ENCODE measurements around the gene GBA3. TPM values are rescaled to one million over a fixed set of nuclear protein-coding genes. Genes with fewer than 3 reads are reported as not detected.

Gene GBA3
- total RNA-seq, 4 donors from 2014 or later: not detected

- no peaks in the 10 kb centered on the region for H3K27me3 ChIP-seq
- H3K9me3 ChIP-seq: no peaks in the 10 kb centered on the region
- WGBS, 2 donors (ENCODE audit: low coverage in 1 of 2): 43 to 57% methylated on average over 1 of the region's 1 CpG
- TF ChIP-seq CTCF (IDR thresholded peaks at IDR 0.05) (no peak), EP300 (IDR thresholded peaks at IDR 0.05) (no peak), POLR2AphosphoS5 (IDR thresholded peaks at IDR 0.05) (no peak)
- H3K36me3 ChIP-seq: no peaks in the 10 kb centered on the region
- no peak overlapping the region for H3K4me3 ChIP-seq
- no peak overlapping the region for H3K27ac ChIP-seq
- no peak for ATAC-seq
- H3K4me1 ChIP-seq: peaks cover 0 to 9% (median 0%) of the 10 kb centered on the region in 3 donors
Observed at GRCh38 chr4:22677780-22678179, 15.0 kb upstream of the GBA3 start.

GRCh38 chr4:22678940-22679854, 13.5 kb upstream of the GBA3 start:
- 25 to 53% methylated on average over 3 of the region's 3 CpGs for WGBS, 2 donors (ENCODE audit: low coverage in 1 of 2)
- no peaks in the 10 kb centered on the region for H3K9me3 ChIP-seq
- H3K27ac ChIP-seq: no peak overlapping the region
- peak; percentile 79 for ATAC-seq
- TF ChIP-seq POLR2A (IDR thresholded peaks at IDR 0.05) (no peak), POLR2AphosphoS5 (IDR thresholded peaks at IDR 0.05) (no peak), EP300 (IDR thresholded peaks at IDR 0.05) (no peak), CTCF (IDR thresholded peaks at IDR 0.05) (no peak)
- H3K4me1 ChIP-seq: peaks cover 0 to 9% (median 0%) of the 10 kb centered on the region in 3 donors
- H3K4me3 ChIP-seq: no peak overlapping the region
- H3K36me3 ChIP-seq: no peaks in the 10 kb centered on the region
- no peaks in the 10 kb centered on the region for H3K27me3 ChIP-seq

GRCh38 chr4:22680065-22680642, 12.6 kb upstream of the GBA3 start:
- Histone ChIP-seq H3K36me3 (no peaks in the 10 kb centered on the region), H3K27me3 (no peaks in the 10 kb centered on the region), H3K27ac (no peak overlapping the region), H3K4me1 (peaks cover 0 to 9% (median 0%) of the 10 kb centered on the region in 3 donors), H3K9me3 (no peaks in the 10 kb centered on the region), H3K4me3 (no peak overlapping the region)
- no peak for TF ChIP-seq POLR2AphosphoS5 (IDR thresholded peaks at IDR 0.05)
- no peak for TF ChIP-seq CTCF (IDR thresholded peaks at IDR 0.05)
- TF ChIP-seq POLR2A (IDR thresholded peaks at IDR 0.05): no peak
- TF ChIP-seq EP300 (IDR thresholded peaks at IDR 0.05): no peak
- 53 to 60% methylated on average over 4 of the region's 4 CpGs for WGBS, 2 donors (ENCODE audit: low coverage in 1 of 2)
- ATAC-seq: no peak

- no peak for ATAC-seq
- no peak overlapping the region for H3K4me3 ChIP-seq
- H3K4me1 ChIP-seq: peaks cover 0 to 8% (median 0%) of the 10 kb centered on the region in 3 donors
- no peaks in the 10 kb centered on the region for H3K9me3 ChIP-seq
- H3K27ac ChIP-seq: no peak overlapping the region
- no peaks in the 10 kb centered on the region for H3K27me3 ChIP-seq
- no peak for TF ChIP-seq CTCF (IDR thresholded peaks at IDR 0.05)
- TF ChIP-seq EP300 (IDR thresholded peaks at IDR 0.05): no peak
- TF ChIP-seq POLR2AphosphoS5 (IDR thresholded peaks at IDR 0.05): no peak
- TF ChIP-seq POLR2A (IDR thresholded peaks at IDR 0.05): no peak
- no peaks in the 10 kb centered on the region for H3K36me3 ChIP-seq
Observed at GRCh38 chr4:22683726-22684125, 9.0 kb upstream of the GBA3 start.

- TF ChIP-seq CTCF (IDR thresholded peaks at IDR 0.05) (no peak), POLR2A (IDR thresholded peaks at IDR 0.05) (no peak), EP300 (IDR thresholded peaks at IDR 0.05) (no peak), POLR2AphosphoS5 (IDR thresholded peaks at IDR 0.05) (no peak)
- WGBS, 2 donors (ENCODE audit: low coverage in 1 of 2): 13 to 24% methylated on average over 3 to 4 of the region's 5 CpGs
- Histone ChIP-seq H3K4me3 (no peak overlapping the region), H3K9me3 (no peaks in the 10 kb centered on the region), H3K27ac (no peak overlapping the region), H3K36me3 (no peaks in the 10 kb centered on the region), H3K27me3 (no peaks in the 10 kb centered on the region), H3K4me1 (no peaks in the 10 kb centered on the region)
- no peak for ATAC-seq
Observed at GRCh38 chr4:22686141-22686540, 6.6 kb upstream of the GBA3 start.

Data from gastroesophageal sphincter (tissue), 4 donors.